Cardiac fibroblast (primary cell): Measurements from ENCODE around the gene TOP2B.
A peak's percentile ranks its signal among the peaks of the same experiment; 100 is the strongest.

Source experiments
- DNase-seq, 2 donors: peaks; one replicate each; pipeline versions ENCODE4 v3.0.0 to v3.0.0-alpha.2; 2010; ENCODE audit warnings: low read depth in 2 of 2
- H3K4me3 ChIP-seq, 2 donors: replicated peaks in 1 of 2; 1 replicate in 1 of 2; 2 replicates in 1 of 2; pipeline ENCODE4 v1.5.1; 2011; ENCODE audit warnings: low read depth in 2 of 2, low read length in 2 of 2, mild to moderate bottlenecking in 2 of 2, moderate library complexity in 1 of 2
- CTCF ChIP-seq: IDR thresholded peaks from one replicate; pipeline ENCODE4 v1.5.1; 2011; ENCODE audit warnings: low read depth, mild to moderate bottlenecking, low read length, inconsistent platforms

The TOP2B gene

DNA sequence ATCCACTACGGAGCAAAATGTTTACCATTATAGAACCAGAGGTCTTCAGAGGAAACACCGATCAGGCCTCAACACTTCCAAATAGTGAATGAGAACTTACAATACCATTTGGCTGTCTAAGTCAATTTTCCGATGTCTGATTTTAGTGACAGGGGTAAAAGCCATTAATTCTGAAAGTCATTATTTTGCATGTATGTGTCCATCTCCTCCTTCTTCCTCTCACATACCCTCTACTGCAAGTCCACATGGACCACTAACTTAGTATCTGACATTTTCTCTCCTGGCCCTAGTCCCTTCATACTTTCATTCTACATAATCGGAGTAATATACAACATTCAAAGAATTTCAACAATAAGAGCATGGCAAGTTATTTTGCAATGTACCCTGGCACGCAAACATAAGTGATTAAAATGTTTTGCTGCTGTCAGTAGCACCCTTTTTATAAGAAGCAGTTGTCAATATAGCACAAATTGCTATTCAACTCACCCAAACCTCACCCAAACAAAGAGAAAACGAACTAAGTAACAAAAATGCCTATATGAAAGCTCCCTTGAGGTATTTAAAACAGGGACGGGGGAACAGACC lies 1.9 kb downstream of the TOP2B start:
- TF ChIP-seq CTCF = no peak
- H3K4me3 ChIP-seq = peak overlapping the region; percentile 81 to 83
- DNase-seq = peak in 1 of 2 donors; percentile 31

- no peak for TF ChIP-seq CTCF
- peak overlapping the region in 1 of 2 donors; percentile 4 for H3K4me3 ChIP-seq
- no peak for DNase-seq
Observed at GRCh38 chr3:25661694-25662437, 2.8 kb downstream of the TOP2B start.

DNA sequence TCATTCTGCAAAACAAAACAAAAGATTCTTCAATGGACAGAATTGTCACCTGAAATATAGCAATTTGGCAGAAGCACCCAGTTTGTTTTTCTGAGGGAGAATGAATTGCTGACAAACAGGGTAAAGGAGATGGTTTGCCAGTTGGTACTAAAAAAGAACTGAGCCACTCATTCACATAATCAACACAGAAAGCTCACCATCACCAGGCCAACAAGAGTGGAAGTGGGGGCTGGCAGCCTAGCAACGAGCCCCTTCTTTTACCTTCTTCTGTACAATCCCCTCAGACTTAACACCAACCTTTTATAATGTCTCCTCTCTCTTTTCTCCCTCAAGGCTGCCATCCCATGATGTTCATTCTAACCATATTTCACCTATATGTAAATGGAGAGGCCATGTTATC lies 5.9 kb downstream of the TOP2B start:
- TF ChIP-seq CTCF = no peak
- no peak for DNase-seq
- no peak overlapping the region for H3K4me3 ChIP-seq

DNA sequence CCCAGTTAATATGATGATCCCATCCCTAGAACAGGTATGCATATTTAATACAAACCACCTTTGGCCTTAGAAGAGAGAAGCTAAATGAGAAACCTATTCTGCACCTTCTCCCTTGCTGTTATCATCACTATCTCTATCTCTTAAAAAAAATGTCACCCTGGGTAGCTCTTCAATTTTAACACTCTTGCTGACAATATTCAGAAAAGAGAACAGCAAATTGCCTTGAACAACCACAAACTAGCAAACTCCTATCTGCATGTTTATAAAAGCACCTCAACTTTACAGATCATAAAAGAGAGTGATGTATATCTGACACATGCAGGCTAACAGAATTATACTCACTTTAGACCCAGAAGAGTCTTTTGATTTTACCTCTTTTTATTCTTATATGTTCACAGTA lies 7.4 kb downstream of the TOP2B start:
- no peak for TF ChIP-seq CTCF
- no peak for DNase-seq
- no peak overlapping the region for H3K4me3 ChIP-seq

GRCh38 chr3:25655659-25656058 lies 9.0 kb downstream of the TOP2B start:
- TF ChIP-seq CTCF = no peak
- no peak for DNase-seq
- no peak overlapping the region for H3K4me3 ChIP-seq

DNA sequence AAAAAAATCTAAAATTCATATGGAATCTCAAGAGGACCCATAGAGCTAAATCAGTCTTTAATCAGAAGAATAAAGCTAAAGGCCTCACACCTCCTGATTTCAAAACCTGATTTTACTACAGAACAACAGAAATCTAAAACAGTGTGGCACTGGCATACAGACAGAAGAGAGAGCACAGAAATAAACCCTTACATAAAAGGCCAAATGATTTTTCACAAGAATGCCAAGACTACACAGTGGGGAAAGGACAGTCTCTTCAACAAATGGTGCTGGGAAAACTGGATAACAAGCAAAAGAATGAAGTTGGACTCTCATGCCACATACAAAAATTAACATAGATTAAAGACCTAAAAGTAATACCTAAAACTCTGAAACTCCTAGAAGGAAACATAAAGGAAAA lies 10.1 kb downstream of the TOP2B start:
- TF ChIP-seq CTCF = no peak
- DNase-seq = no peak
- no peak overlapping the region for H3K4me3 ChIP-seq

DNA sequence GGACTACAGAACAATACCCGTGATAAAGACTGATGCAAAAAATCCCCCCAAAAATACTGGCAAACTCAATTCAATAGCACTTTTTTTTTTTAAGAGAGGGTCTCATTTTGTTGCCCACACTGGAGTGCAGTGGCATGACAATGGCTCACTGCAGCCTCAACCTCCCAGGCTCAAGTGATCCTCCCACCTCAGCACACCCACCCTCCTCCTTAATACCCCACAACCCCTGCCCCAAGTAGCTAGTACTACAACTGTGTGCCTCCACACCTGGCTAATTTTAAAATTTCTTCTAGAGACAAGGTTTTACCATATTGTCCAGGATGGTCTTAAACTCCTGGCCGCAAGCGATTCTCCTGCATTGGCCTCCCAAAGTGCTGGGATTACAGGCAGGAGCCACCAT lies 11.4 kb downstream of the TOP2B start:
- DNase-seq = no peak
- no peak for TF ChIP-seq CTCF
- no peak overlapping the region for H3K4me3 ChIP-seq
